GM18861 (cell line): ENCODE data around the gene RANBP3L.
"Not testable (repeated sequence)": the region's sequence is repeated elsewhere in the genome, so short reads cannot be mapped to it uniquely, and the experiment has no call there.

ENCODE experiments used
- ATAC-seq: cut with Tn5 transposase; IDR thresholded peaks from one replicate; pipeline ENCODE4 v1.9.1; 2021; ENCODE audit not compliant: unreplicated experiment

RANBP3L gene

DNA sequence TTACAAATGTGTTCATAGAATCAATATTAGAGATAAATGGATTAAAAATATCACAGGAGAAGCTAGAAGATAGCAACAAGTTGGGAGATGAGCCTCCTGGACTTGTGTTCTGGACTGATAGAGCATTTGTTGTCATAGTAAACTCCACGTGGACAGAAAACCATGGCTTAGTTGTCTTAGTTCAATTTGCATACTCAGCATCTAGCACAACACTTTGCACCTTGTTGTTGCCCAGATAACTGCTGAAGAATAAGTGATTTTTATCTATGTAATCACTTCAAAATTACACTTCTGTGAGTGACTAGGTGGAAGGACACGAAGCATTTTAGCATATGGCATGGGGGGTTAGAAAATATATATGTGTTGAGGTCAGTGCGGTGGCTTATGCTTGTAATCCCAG is 4.0 kb downstream of the RANBP3L start:
- ATAC-seq = no peak

- ATAC-seq = no peak
These were observed 15.7 kb downstream of the RANBP3L start for GRCh38 chr5:36285837-36286615.

GRCh38 chr5:36283775-36284174 is 17.9 kb downstream of the RANBP3L start:
- ATAC-seq = not testable (repeated sequence)

- no peak for ATAC-seq
These were observed 20.1 kb downstream of the RANBP3L start for GRCh38 chr5:36281626-36282025.

- no peak for ATAC-seq
These were observed 22.5 kb downstream of the RANBP3L start for GRCh38 chr5:36279054-36279698.

GRCh38 chr5:36277521-36278176 is 24.1 kb downstream of the RANBP3L start:
- ATAC-seq = no peak

- ATAC-seq = no peak
These were observed 24.8 kb downstream of the RANBP3L start for GRCh38 chr5:36276864-36277263.

GRCh38 chr5:36273809-36274526 is 27.7 kb downstream of the RANBP3L start:
- ATAC-seq = no peak

DNA sequence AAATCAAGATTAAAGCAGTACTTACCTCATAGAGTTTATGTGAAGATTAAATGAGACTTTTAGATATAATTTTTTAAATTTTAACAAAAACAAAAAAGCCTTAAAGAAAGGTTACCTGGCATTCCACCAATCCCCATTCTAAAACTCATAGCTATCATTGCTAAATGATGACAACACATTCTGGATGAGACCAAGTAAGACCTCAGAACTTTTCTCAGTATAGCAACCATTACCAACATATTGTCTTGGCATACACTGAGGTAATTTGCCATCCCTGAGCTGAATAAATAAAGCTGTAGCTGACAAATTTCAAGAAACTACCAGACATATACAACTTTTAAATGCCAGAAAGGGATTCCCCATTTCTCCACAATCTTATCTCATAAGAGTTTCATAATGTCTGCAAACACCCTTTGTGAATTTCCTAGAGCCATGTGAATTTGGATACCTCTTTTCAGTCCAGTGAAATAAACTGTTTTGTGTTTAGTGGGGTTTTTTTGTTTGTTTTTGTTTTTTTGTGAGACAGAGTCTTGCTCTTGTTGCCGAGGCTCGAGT is 29.5 kb downstream of the RANBP3L start:
- no peak for ATAC-seq

GRCh38 chr5:36270876-36271575 is 30.7 kb downstream of the RANBP3L start:
- no peak for ATAC-seq

- ATAC-seq = no peak
These were observed 31.5 kb downstream of the RANBP3L start for GRCh38 chr5:36270175-36270574.

DNA sequence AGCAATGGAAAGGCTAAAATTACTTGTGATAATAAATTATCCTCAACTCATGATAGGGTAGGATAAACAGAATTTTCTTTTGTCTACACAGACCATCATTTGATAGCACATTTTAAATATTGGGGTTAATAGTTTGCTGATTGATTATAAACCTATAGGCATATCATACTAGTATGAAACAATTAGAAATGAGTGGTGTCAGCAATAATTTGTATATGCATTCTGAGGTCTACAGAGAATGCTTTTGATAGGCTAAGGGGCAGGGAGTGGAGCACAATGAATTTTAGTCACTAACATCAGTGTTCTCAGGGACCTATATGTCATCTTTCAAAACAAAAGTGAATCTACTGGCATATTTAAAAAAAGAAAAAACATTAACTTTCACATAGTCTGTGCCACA is 32.2 kb downstream of the RANBP3L start:
- no peak for ATAC-seq

- ATAC-seq = no peak
These were observed 33.8 kb downstream of the RANBP3L start for GRCh38 chr5:36267905-36268304.

GRCh38 chr5:36264202-36264760 is 37.4 kb downstream of the RANBP3L start:
- ATAC-seq = no peak

- ATAC-seq = no peak
These were observed 40.5 kb downstream of the RANBP3L start for GRCh38 chr5:36261186-36261585.

GRCh38 chr5:36253575-36253974 is 48.1 kb downstream of the RANBP3L start:
- ATAC-seq = no peak

DNA sequence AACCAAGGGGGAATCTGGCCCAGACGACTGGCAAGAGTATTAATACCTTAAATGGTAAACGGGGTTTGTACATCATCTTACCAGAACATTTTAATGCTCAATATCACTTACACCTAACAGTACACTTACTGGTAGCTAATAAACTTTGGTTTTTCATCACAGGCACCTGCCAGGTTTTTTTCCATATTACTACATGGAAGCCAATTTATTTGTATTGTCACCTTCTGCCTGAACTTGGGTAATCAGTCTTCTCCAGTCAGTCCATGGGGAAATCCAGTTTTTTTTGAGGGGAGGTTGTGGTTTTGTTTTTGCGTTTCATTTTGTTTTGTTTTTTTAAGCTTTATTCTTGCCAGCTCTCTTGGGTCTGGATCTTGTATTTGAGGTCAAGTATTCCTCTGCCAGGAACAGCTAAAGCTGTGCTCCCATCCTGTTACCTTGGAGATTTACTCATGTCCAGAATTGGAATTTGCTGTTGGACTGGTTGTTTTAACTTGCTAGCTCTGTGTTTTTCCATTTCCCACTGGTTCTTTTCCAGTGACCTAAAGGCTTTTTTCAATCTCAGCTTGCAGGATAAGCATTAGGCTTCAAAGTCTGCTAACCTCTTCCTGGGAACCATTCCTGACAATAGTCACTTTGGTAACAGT is 48.9 kb downstream of the RANBP3L start:
- ATAC-seq = no peak

- no peak for ATAC-seq
These were observed 50.5 kb downstream of the RANBP3L start for GRCh38 chr5:36251218-36251617.

DNA sequence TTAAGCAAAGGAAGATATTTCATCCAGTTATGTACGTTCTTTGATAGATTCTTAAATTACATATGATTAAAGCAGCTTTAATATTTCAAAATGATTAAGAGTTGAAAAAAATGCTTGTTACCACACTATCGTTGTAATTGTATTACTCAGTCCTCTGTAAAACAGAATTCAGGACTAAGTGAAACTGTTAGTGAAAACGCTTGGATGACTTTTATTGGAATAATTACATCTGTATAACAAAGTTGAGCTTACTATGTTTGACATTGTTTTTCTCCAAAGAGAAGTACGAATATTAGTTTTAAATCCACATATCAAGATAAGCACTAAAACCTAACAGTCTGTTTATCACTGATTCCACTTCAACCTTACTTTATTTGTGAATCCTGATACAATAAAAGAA is 51.3 kb downstream of the RANBP3L start:
- ATAC-seq = no peak
